Nephron progenitor cell (in vitro differentiated cells): Measurements from ENCODE around the gene LYZL1.

Experiments used
- DNase-seq: peaks from one replicate; pipeline ENCODE4 v3.0.0; 2021
- H3K27ac Mint-ChIP-seq: 2 replicates; pipeline ENCODE4 v1.8.0; 2021; ENCODE audit warnings: mild to moderate bottlenecking, moderate library complexity, mixed read lengths
- H3K27me3 Mint-ChIP-seq: 2 replicates; pipeline ENCODE4 v1.8.0; 2021; ENCODE audit warnings: mild to moderate bottlenecking, low read depth, mixed read lengths; ENCODE audit not compliant: poor library complexity
- H3K36me3 Mint-ChIP-seq: 2 replicates; pipeline ENCODE4 v1.8.0; 2021; ENCODE audit warnings: low read depth, mixed read lengths
- H3K4me1 Mint-ChIP-seq: 2 replicates; pipeline ENCODE4 v1.8.0; 2021; ENCODE audit warnings: mixed read lengths
- H3K4me3 Mint-ChIP-seq: 2 replicates; pipeline ENCODE4 v1.8.0; 2021; ENCODE audit warnings: mild to moderate bottlenecking, moderate library complexity, mixed read lengths
- H3K9me3 Mint-ChIP-seq: 2 replicates; pipeline ENCODE4 v1.8.0; 2021; ENCODE audit warnings: mild to moderate bottlenecking, moderate library complexity, mixed read lengths
- TF ChIP-seq, protein P1 (sequence below): fragments of 200-600 bp; sonication (generic); IDR thresholded peaks from 2 replicates; pipeline ENCODE4 v1.5.0; 2021; ENCODE audit warnings: antibody characterized with exemption

Gene LYZL1

DNA sequence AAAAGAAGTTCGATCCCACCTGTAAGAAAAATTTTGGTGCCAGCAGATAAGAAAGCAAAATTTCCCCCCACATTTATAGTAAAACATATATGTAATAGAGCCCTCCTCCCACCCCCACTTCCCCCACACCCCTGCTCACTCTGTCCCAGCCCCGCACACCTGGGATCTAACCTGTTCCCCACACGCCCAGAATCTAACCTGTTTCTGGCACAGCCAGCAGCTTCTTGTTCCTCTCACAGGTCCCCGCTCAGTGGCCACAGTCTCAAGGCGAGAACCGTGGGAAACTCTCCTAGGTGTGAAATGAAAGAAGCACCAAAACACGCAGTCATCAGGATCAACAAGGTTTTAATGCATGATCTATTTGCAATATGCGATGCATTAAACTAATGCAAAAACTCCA, 32.8 kb downstream of the LYZL1 start:
- no peak overlapping the region for H3K4me3 Mint-ChIP-seq
- no peaks in the 10 kb centered on the region for H3K36me3 Mint-ChIP-seq
- H3K9me3 Mint-ChIP-seq = no peaks in the 10 kb centered on the region
- peaks cover 11% of the 10 kb centered on the region for H3K27me3 Mint-ChIP-seq
- peaks cover 74% of the 10 kb centered on the region for H3K4me1 Mint-ChIP-seq
- TF ChIP-seq, protein P1, sequence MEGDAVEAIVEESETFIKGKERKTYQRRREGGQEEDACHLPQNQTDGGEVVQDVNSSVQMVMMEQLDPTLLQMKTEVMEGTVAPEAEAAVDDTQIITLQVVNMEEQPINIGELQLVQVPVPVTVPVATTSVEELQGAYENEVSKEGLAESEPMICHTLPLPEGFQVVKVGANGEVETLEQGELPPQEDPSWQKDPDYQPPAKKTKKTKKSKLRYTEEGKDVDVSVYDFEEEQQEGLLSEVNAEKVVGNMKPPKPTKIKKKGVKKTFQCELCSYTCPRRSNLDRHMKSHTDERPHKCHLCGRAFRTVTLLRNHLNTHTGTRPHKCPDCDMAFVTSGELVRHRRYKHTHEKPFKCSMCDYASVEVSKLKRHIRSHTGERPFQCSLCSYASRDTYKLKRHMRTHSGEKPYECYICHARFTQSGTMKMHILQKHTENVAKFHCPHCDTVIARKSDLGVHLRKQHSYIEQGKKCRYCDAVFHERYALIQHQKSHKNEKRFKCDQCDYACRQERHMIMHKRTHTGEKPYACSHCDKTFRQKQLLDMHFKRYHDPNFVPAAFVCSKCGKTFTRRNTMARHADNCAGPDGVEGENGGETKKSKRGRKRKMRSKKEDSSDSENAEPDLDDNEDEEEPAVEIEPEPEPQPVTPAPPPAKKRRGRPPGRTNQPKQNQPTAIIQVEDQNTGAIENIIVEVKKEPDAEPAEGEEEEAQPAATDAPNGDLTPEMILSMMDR = no peak
- no peak for DNase-seq
- H3K27ac Mint-ChIP-seq = no peak overlapping the region

DNA sequence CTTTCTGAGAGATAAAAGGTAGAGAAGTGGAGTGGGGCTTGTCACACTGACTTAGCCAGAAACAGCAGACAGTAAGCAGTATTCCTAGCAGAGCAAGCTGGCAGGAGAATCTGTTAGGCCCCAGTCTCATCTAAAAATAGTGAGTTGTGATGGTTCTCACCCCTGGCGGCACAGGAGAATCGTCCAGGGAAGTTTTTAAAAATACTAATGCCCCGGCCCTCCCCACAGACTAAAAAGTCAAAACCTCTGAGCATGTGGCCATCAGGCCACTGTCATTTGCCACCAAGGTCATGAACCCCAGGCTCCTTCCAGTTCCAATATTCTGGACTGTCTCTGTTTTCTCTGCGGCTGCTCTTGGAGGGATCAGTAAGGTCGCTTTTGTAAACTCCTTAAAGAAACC, 34.0 kb downstream of the LYZL1 start:
- DNase-seq = no peak
- Mint-ChIP-seq H3K27ac (no peak overlapping the region), H3K4me3 (peak overlapping the region; percentile 19), H3K4me1 (peaks cover 62% of the 10 kb centered on the region), H3K36me3 (no peaks in the 10 kb centered on the region), H3K9me3 (no peaks in the 10 kb centered on the region), H3K27me3 (peaks cover 11% of the 10 kb centered on the region)
- TF ChIP-seq, protein P1 = no peak

- Mint-ChIP-seq H3K9me3 (no peaks in the 10 kb centered on the region), H3K27me3 (peaks cover 11% of the 10 kb centered on the region), H3K36me3 (no peaks in the 10 kb centered on the region), H3K4me1 (peaks cover 58% of the 10 kb centered on the region), H3K4me3 (peak overlapping the region; percentile 19), H3K27ac (no peak overlapping the region)
- no peak for DNase-seq
- TF ChIP-seq, protein P1 = no peak
These were observed 34.5 kb downstream of the LYZL1 start for GRCh38 chr10:29323367-29323766.

- H3K36me3 Mint-ChIP-seq = no peaks in the 10 kb centered on the region
- H3K4me3 Mint-ChIP-seq = no peak overlapping the region
- no peaks in the 10 kb centered on the region for H3K9me3 Mint-ChIP-seq
- no peak for DNase-seq
- H3K4me1 Mint-ChIP-seq = peaks cover 53% of the 10 kb centered on the region
- no peak overlapping the region for H3K27ac Mint-ChIP-seq
- peaks cover 11% of the 10 kb centered on the region for H3K27me3 Mint-ChIP-seq
- TF ChIP-seq, protein P1 = no peak
These were observed 35.5 kb downstream of the LYZL1 start for GRCh38 chr10:29324220-29324841.

GRCh38 chr10:29326299-29326698, 37.4 kb downstream of the LYZL1 start:
- TF ChIP-seq, protein P1 = no peak
- Mint-ChIP-seq H3K36me3 (no peaks in the 10 kb centered on the region), H3K27me3 (peaks cover 7% of the 10 kb centered on the region)

More at GRCh38 chr10:29326299-29326698, 37.4 kb downstream of the LYZL1 start:
- no peak overlapping the region for H3K4me3 Mint-ChIP-seq
- H3K4me1 Mint-ChIP-seq = peaks cover 43% of the 10 kb centered on the region
- H3K9me3 Mint-ChIP-seq = no peaks in the 10 kb centered on the region
- no peak overlapping the region for H3K27ac Mint-ChIP-seq
- DNase-seq = no peak
